Keratinocyte (primary cell): Measurements from ENCODE around the gene IRGC. TPM values are rescaled to one million over a fixed set of nuclear protein-coding genes. Genes with fewer than 3 reads are reported as not detected.
A peak's percentile ranks its signal among the peaks of the same experiment; 100 is the strongest.

Experiments used
- DNase-seq: peaks from one replicate; pipeline ENCODE4 v3.0.0-alpha.2; 2011; ENCODE audit warnings: low read depth, missing footprints, low spot score
- FAIRE-seq: peaks from 2 replicates; lab custom pipeline; 2011; peaks lifted over from hg19 to GRCh38; lab: Jason Lieb, UNC
- H2AFZ ChIP-seq: 2 replicates; pipeline ENCODE4 v1.6.0; 2012; ENCODE audit warnings: low read length, control low read depth, inconsistent platforms; ENCODE audit not compliant: control insufficient read depth
- H3K27ac ChIP-seq: 2 replicates; pipeline ENCODE4 v1.5.1; 2011; ENCODE audit warnings: low read length; ENCODE audit not compliant: control insufficient read depth, insufficient read depth
- H3K27me3 ChIP-seq: 3 replicates; pipeline ENCODE4 v1.6.0; 2011; ENCODE audit warnings: low read length; ENCODE audit not compliant: control insufficient read depth, insufficient read depth; ENCODE audit errors: extremely low read depth
- H3K36me3 ChIP-seq, 2 experiments: 2 replicates in 1 of 2; 3 replicates in 1 of 2; pipeline ENCODE4 v1.5.1; 2011; ENCODE audit warnings: low read length in 2 of 2, mild to moderate bottlenecking in 1 of 2; ENCODE audit not compliant: control insufficient read depth in 2 of 2, insufficient read depth in 2 of 2; ENCODE audit errors: extremely low read depth in 1 of 2
- H3K4me1 ChIP-seq: 3 replicates; pipeline ENCODE4 v1.5.1; 2011; ENCODE audit warnings: low read length; ENCODE audit not compliant: control insufficient read depth, insufficient read depth; ENCODE audit errors: extremely low read depth
- H3K4me2 ChIP-seq: 3 replicates; pipeline ENCODE4 v1.6.0; 2011; ENCODE audit warnings: low read depth, low read length; ENCODE audit not compliant: control insufficient read depth, insufficient read depth; ENCODE audit errors: extremely low read depth
- H3K4me3 ChIP-seq, 3 experiments: fragments of 200-600 bp in 1 of 3; sonication (generic) in 1 of 3; 2 replicates in 2 of 3; 3 replicates in 1 of 3; pipeline ENCODE4 v1.5.1; 2011 to 2016; ENCODE audit warnings: low read length in 3 of 3, mild to moderate bottlenecking in 3 of 3, control low read depth in 2 of 3, inconsistent platforms in 1 of 3, low read depth in 1 of 3, mixed read lengths in 1 of 3, mixed run types in 1 of 3, moderate library complexity in 1 of 3; ENCODE audit not compliant: control insufficient read depth in 2 of 3, insufficient read depth in 2 of 3; ENCODE audit errors: extremely low read depth in 1 of 3
- H3K79me2 ChIP-seq: 2 replicates; pipeline ENCODE4 v1.6.0; 2012; ENCODE audit warnings: low read length; ENCODE audit not compliant: control insufficient read depth, insufficient read depth
- H3K9ac ChIP-seq: 3 replicates; pipeline ENCODE4 v1.6.0; 2011; ENCODE audit warnings: low read length; ENCODE audit not compliant: control insufficient read depth, insufficient read depth; ENCODE audit errors: extremely low read depth
- H3K9me1 ChIP-seq: 3 replicates; pipeline ENCODE4 v1.6.0; 2011; ENCODE audit warnings: low read length; ENCODE audit not compliant: control insufficient read depth, insufficient read depth; ENCODE audit errors: extremely low read depth
- H3K9me3 ChIP-seq: 2 replicates; pipeline ENCODE4 v1.5.1; 2012; ENCODE audit warnings: low read depth, low read length; ENCODE audit not compliant: control insufficient read depth
- H4K20me1 ChIP-seq: 3 replicates; pipeline ENCODE4 v1.6.0; 2011; ENCODE audit warnings: low read length; ENCODE audit not compliant: control insufficient read depth, insufficient read depth; ENCODE audit errors: extremely low read depth
- CTCF ChIP-seq, 3 experiments: IDR thresholded peaks in 1 of 3; conservative IDR thresholded peaks in 1 of 3; optimal IDR thresholded peaks in 1 of 3; 2 replicates in 2 of 3; 3 replicates in 1 of 3; pipeline versions ENCODE3 to v1.5.1; 2011; ENCODE audit warnings: low read length in 3 of 3, mild to moderate bottlenecking in 3 of 3, moderate library complexity in 2 of 3, control low read depth in 1 of 3, inconsistent platforms in 1 of 3; ENCODE audit not compliant: insufficient read depth in 2 of 3; ENCODE audit errors: extremely low read depth in 1 of 3
- EZH2 ChIP-seq: IDR thresholded peaks from one replicate; pipeline ENCODE4 v1.6.1; 2012; ENCODE audit warnings: inconsistent platforms, mild to moderate bottlenecking, low read length, moderate library complexity
- dilution Hi-C: fragments of 300-500 bp; cut with MboI; formaldehyde crosslinking; loops from one replicate; pipeline ENCODE4 v1.7.0; 2020; ENCODE audit warnings: low sequenced_read_pairs; ENCODE audit not compliant: extremely low pct_ligation_motif_present
- polyA plus RNA-seq, 5 experiments: library from polyadenylated mRNA; depleted of rRNA in 3 of 5; stranded (reverse) in 3 of 5; stranded (forward) in 1 of 5; unstranded in 1 of 5; fragments of >200 nt; gene quantifications; 1 replicate in 1 of 5; 2 replicates in 3 of 5; 3 replicates in 1 of 5; pipeline versions ENCODE4 v1.2.1 to v1.2.3, GENCODE V29; 2011 to 2012; ENCODE audit warnings: missing spikeins in 2 of 5, low read depth in 1 of 5, low replicate concordance in 1 of 5

The IRGC gene
- polyA plus RNA-seq, 1 donor (not counting 4 experiments of a cell fraction or from before 2014, with no cell fraction given) = not detected

GRCh38 chr19:43688059-43688701 lies 27.7 kb upstream of the IRGC start:
- DNase-seq = no peak
- Histone ChIP-seq H3K9me1 (peaks cover 3% of the 10 kb centered on the region), H3K9ac (peak overlapping the region; percentile 7), H3K36me3 (no peaks in the 10 kb centered on the region), H3K79me2 (no peaks in the 10 kb centered on the region), H3K27me3 (no peaks in the 10 kb centered on the region), H3K4me2 (no peak overlapping the region), H3K4me3 (no peak overlapping the region), H3K27ac (no peak overlapping the region), H4K20me1 (no peaks in the 10 kb centered on the region), H2AFZ (no peak overlapping the region), H3K4me1 (peaks cover 18% of the 10 kb centered on the region), H3K9me3 (peaks cover 3% of the 10 kb centered on the region)
- dilution Hi-C loops = no loop called here
- no peak for TF ChIP-seq CTCF (optimal IDR thresholded peaks at IDR 0.05 in 1 of 3, IDR thresholded peaks at IDR 0.05 in 1 of 3, conservative IDR thresholded peaks at IDR 0.05 in 1 of 3; ENCODE audit: extremely low read depth in 1 of 3, insufficient read depth in 2 of 3, low read length in 3 of 3)
- no peak for FAIRE-seq

- Histone ChIP-seq H2AFZ (no peak overlapping the region), H3K4me2 (no peak overlapping the region), H3K9me3 (peaks cover 3% of the 10 kb centered on the region), H3K79me2 (no peaks in the 10 kb centered on the region), H3K36me3 (no peaks in the 10 kb centered on the region), H3K27me3 (no peaks in the 10 kb centered on the region), H3K27ac (no peak overlapping the region), H3K4me1 (peaks cover 18% of the 10 kb centered on the region), H3K9ac (no peak overlapping the region), H3K9me1 (peaks cover 3% of the 10 kb centered on the region), H4K20me1 (no peaks in the 10 kb centered on the region), H3K4me3 (no peak overlapping the region)
- DNase-seq (no peak), FAIRE-seq (no peak)
- TF ChIP-seq CTCF (optimal IDR thresholded peaks at IDR 0.05 in 1 of 3, IDR thresholded peaks at IDR 0.05 in 1 of 3, conservative IDR thresholded peaks at IDR 0.05 in 1 of 3; ENCODE audit: extremely low read depth in 1 of 3, insufficient read depth in 2 of 3, low read length in 3 of 3) (no peak), EZH2 (no peak)
- dilution Hi-C loops = no loop called here
Observed at GRCh38 chr19:43690444-43690843, 25.4 kb upstream of the IRGC start.
